ENCODE data around the gene MSTN. TPM values are rescaled to one million over a fixed set of nuclear protein-coding genes. Genes with fewer than 3 reads are reported as not detected.
"Not testable (repeated sequence)": the region's sequence is repeated elsewhere in the genome, so short reads cannot be mapped to it uniquely, and the experiment has no call there.

Gene MSTN
- total and polyA plus RNA-seq, 4 donors: 0.08 to 0.21 (median 0.09) TPM; not detected in 1

DNA sequence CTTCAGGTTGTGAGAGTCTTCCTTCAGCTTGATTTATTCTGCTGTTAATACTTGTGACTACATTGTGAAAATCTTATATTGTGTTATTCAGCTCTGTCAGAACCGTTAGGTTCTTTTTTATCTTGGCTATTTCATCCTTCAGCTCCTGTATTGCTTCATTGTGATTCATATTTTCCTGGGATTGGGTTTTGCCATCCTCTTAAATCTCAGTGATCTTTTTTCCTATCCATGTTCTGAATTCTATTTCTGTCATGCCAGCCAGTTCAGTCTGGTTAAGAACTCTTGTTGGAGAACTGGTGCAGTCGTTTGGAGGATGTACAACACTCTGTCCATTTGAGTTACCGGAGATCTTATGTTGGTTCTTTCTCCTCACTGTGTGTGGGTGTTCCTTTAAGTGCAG, 19.1 kb downstream of the MSTN start (continued):
- TF ChIP-seq ZBTB33 (IDR thresholded peaks at IDR 0.05) (no peak), ATF3 (IDR thresholded peaks at IDR 0.05) (no peak)

- Histone ChIP-seq H3K27me3 (ENCODE audit: control insufficient read depth in 4 of 4, insufficient read depth in 4 of 4, low read length in 3 of 4) (no peaks in the 10 kb centered on the region), H3K36me3 (ENCODE audit: control insufficient read depth in 4 of 4, insufficient read depth in 3 of 4, low read depth in 1 of 4, low read length in 3 of 4) (no peaks in the 10 kb centered on the region), H3K9me3 (ENCODE audit: control insufficient read depth in 4 of 4, low read length in 3 of 4) (no peaks in the 10 kb centered on the region), H3K4me3 (ENCODE audit: low read depth in 1 of 3, low read length in 3 of 3) (no peak overlapping the region), H3K27ac (ENCODE audit: low read depth in 1 of 2, low read length in 2 of 2) (no peak overlapping the region), H3K9ac (ENCODE audit: low read depth in 1 of 2, low read length in 2 of 2) (no peak overlapping the region), H3K4me1 (ENCODE audit: control insufficient read depth in 4 of 4, insufficient read depth in 4 of 4, low read length in 3 of 4) (no peaks in the 10 kb centered on the region)
- TF ChIP-seq JUND (IDR thresholded peaks at IDR 0.05) (no peak), FOXA1 (IDR thresholded peaks at IDR 0.05) (no peak), YY1 (IDR thresholded peaks at IDR 0.05) (no peak), RXRA (IDR thresholded peaks at IDR 0.05) (no peak), GABPA (IDR thresholded peaks at IDR 0.05 in 1 of 2, conservative IDR thresholded peaks at IDR 0.05 in 1 of 2) (no peak), EGR1 (IDR thresholded peaks at IDR 0.05; ENCODE audit: low read depth in 2 of 2) (no peak), CTCF (IDR thresholded peaks at IDR 0.05; ENCODE audit: low read depth, low read length, missing input control) (no peak), ZBTB33 (IDR thresholded peaks at IDR 0.05) (no peak), TAF1 (conservative IDR thresholded peaks at IDR 0.05) (no peak), FOXA2 (IDR thresholded peaks at IDR 0.05) (no peak), RAD21 (IDR thresholded peaks at IDR 0.05) (no peak), ATF3 (IDR thresholded peaks at IDR 0.05) (no peak), SP1 (IDR thresholded peaks at IDR 0.05) (no peak), HNF4G (IDR thresholded peaks at IDR 0.05) (no peak), HNF4A (conservative IDR thresholded peaks at IDR 0.05) (no peak), NR2F2 (IDR thresholded peaks at IDR 0.05) (no peak)
- TF ChIP-seq, protein P1, sequence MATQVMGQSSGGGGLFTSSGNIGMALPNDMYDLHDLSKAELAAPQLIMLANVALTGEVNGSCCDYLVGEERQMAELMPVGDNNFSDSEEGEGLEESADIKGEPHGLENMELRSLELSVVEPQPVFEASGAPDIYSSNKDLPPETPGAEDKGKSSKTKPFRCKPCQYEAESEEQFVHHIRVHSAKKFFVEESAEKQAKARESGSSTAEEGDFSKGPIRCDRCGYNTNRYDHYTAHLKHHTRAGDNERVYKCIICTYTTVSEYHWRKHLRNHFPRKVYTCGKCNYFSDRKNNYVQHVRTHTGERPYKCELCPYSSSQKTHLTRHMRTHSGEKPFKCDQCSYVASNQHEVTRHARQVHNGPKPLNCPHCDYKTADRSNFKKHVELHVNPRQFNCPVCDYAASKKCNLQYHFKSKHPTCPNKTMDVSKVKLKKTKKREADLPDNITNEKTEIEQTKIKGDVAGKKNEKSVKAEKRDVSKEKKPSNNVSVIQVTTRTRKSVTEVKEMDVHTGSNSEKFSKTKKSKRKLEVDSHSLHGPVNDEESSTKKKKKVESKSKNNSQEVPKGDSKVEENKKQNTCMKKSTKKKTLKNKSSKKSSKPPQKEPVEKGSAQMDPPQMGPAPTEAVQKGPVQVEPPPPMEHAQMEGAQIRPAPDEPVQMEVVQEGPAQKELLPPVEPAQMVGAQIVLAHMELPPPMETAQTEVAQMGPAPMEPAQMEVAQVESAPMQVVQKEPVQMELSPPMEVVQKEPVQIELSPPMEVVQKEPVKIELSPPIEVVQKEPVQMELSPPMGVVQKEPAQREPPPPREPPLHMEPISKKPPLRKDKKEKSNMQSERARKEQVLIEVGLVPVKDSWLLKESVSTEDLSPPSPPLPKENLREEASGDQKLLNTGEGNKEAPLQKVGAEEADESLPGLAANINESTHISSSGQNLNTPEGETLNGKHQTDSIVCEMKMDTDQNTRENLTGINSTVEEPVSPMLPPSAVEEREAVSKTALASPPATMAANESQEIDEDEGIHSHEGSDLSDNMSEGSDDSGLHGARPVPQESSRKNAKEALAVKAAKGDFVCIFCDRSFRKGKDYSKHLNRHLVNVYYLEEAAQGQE (IDR thresholded peaks at IDR 0.05): no peak
- TF ChIP-seq, protein P2, sequence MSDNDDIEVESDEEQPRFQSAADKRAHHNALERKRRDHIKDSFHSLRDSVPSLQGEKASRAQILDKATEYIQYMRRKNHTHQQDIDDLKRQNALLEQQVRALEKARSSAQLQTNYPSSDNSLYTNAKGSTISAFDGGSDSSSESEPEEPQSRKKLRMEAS (IDR thresholded peaks at IDR 0.05): no peak
- no peak for DNase-seq (ENCODE audit: low spot score)
- WGBS: 83% methylated on average over 2 of the region's 2 CpGs
These were observed 26.5 kb downstream of the MSTN start for GRCh38 chr2:190036071-190036470.

DNA sequence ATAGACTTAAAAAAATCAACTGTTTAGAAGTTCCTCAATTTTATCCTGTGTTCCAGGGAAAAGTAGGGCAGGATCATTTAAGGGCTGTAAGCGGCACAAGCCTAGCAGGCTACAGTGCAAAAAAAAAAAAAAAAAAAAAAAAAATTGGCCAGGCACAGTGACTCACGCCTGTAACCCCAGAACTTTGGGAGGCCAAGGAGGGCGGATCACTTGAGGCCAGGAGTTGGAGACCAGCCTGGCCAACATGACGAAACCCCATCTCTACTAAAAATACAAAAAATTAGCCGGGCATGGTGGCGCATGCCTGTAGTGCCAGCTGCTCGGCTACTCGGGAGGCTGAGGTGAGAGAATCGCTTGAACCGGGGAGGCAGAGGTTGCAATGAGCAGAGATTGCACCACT, 28.1 kb downstream of the MSTN start:
- not testable (repeated sequence) for H3K27ac ChIP-seq (ENCODE audit: low read depth in 1 of 2, low read length in 2 of 2)
- WGBS: 91% methylated on average over 10 of the region's 10 CpGs

More for the DNA sequence above, 28.1 kb downstream of the MSTN start:
- not testable (repeated sequence) for H3K36me3 ChIP-seq (ENCODE audit: control insufficient read depth in 4 of 4, insufficient read depth in 3 of 4, low read depth in 1 of 4, low read length in 3 of 4); H3K27me3 ChIP-seq (ENCODE audit: control insufficient read depth in 4 of 4, insufficient read depth in 4 of 4, low read length in 3 of 4); H3K4me1 ChIP-seq (ENCODE audit: control insufficient read depth in 4 of 4, insufficient read depth in 4 of 4, low read length in 3 of 4); H3K4me3 ChIP-seq (ENCODE audit: low read depth in 1 of 3, low read length in 3 of 3); H3K9ac ChIP-seq (ENCODE audit: low read depth in 1 of 2, low read length in 2 of 2); DNase-seq (ENCODE audit: low spot score); H3K9me3 ChIP-seq (ENCODE audit: control insufficient read depth in 4 of 4, low read length in 3 of 4)

All from liver (tissue), 9 donors.